Stimulated activated CD4-positive, alpha-beta T cell treated with anti-CD3 and anti-CD28 coated beads, Interleukin-12 subunit alpha, Interleukin-12 subunit beta, amount 100 ng/mL, for 24 hours (primary cell): Measurements from ENCODE around the gene PWP2.
"Not testable (repeated sequence)": the region's sequence is repeated elsewhere in the genome, so short reads cannot be mapped to it uniquely, and the experiment has no call there.

Experiments used
- DNase-seq, 2 experiments: peaks; one replicate each; pipeline ENCODE4 v3.0.0-alpha.2; 2020; ENCODE audit warnings: low read depth in 2 of 2

PWP2 gene

GRCh38 chr21:44163167-44163653, 56.0 kb downstream of the PWP2 start:
- not testable (repeated sequence) for DNase-seq

GRCh38 chr21:44165933-44166332, 58.7 kb downstream of the PWP2 start:
- DNase-seq: not testable (repeated sequence)

- not testable (repeated sequence) for DNase-seq
These were observed 60.3 kb downstream of the PWP2 start for GRCh38 chr21:44167527-44167926.

GRCh38 chr21:44170326-44170725, 63.1 kb downstream of the PWP2 start:
- DNase-seq: not testable (repeated sequence)

- DNase-seq: not testable (repeated sequence)
These were observed 63.7 kb downstream of the PWP2 start for GRCh38 chr21:44170863-44171262.

- not testable (repeated sequence) for DNase-seq
These were observed 64.9 kb downstream of the PWP2 start for GRCh38 chr21:44171962-44172572.

- not testable (repeated sequence) for DNase-seq
These were observed 65.5 kb downstream of the PWP2 start for GRCh38 chr21:44172741-44173140.

GRCh38 chr21:44175189-44175588, 68.0 kb downstream of the PWP2 start:
- not testable (repeated sequence) for DNase-seq

GRCh38 chr21:44176127-44176526, 68.9 kb downstream of the PWP2 start:
- not testable (repeated sequence) for DNase-seq
